HG03139 (cell line): ENCODE data around the gene NPB.

Experiments
- ATAC-seq: cut with Tn5 transposase; IDR thresholded peaks from one replicate; pipeline ENCODE4 v1.9.1; 2021; ENCODE audit not compliant: unreplicated experiment

NPB gene

DNA sequence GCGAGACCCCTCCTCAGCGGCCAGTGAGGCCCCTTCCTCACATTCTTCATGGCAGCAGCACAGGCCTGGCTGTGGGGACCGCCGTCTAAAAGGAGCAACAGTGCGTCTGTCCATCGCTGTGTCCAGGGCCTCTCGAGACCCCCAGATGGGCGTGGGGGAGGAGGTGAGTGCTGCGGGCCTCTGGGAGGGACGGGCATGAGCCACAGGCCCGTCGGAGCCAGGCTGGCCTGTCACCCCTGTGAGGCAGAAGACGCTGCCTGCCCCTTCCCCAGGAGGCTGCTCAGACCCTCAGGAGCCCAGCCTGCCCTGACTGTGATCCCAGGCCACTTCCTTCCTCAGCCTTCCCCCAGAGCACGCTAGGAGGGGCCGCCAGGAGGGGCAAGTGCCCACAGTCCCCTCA lies 37.2 kb downstream of the NPB start:
- no peak for ATAC-seq

DNA sequence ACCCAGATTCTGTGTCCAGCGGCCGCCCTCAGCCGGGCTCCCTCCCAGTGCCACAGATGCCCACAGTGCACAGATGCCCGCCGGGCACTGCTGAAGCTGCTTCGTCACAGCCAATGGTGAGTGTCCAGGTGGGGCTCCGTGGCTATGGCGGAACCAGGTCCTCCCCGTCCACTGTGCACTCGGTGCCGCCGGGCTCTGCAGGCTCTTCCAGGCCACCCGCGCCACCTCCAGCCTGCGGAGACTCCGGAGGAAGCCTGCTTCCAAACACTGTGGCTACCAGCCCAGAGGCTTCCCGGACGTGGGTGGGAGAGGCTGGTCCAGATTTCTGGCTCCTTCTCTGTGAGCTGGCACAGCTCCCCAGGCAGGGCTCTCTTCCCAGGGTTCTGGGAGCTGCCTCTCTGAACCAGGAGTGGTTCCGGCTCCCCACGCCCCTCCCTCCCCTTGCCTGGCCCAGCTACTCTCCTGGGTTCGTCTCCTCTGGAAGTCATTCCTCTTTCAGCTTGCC lies 37.9 kb downstream of the NPB start:
- ATAC-seq, result no peak

DNA sequence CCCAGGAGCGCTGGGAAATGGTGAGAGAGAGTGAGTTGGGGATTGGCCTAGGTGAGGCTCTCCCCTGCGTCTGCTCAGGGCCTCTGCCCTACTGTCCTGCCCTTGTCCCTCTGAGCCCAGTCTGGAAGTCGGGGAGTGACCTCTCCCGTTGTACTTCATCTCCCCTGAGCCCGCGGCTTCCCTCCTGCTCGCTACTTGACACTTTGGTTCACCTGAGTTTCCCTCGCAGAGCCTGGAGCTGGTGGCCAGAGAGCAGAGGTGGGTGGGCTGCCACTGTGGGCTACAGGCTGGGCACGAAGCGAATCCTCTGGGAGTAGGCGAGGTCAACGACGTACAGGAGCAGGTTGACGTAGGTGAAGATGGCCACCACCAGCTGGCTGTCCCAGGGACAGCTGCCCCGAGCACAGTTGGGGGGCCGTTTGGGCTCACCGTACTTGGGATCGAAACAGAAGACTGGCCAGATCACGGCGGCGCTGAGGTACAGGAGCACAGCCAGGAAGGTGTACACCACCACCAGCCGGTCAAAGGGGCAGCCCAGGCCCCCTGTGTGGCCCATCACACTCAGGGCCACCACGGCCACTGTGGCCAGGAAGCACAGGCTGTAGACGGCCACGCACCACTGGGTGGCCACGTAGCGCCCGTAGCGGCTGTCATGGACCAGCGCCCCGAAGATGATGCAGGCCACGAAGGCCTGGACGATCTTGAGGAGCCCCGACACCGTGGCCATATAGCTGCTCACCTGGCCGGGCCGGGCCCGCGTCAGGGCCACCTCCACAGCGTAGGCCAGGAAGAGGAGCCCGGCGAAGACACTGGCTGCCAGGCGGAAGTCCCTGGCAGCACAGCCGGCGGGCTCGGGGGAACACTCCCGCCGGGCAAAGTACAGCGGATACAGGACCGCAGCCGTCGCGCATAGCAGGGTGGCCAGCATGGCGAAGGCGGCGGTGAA lies 38.8 kb downstream of the NPB start:
- no peak for ATAC-seq

DNA sequence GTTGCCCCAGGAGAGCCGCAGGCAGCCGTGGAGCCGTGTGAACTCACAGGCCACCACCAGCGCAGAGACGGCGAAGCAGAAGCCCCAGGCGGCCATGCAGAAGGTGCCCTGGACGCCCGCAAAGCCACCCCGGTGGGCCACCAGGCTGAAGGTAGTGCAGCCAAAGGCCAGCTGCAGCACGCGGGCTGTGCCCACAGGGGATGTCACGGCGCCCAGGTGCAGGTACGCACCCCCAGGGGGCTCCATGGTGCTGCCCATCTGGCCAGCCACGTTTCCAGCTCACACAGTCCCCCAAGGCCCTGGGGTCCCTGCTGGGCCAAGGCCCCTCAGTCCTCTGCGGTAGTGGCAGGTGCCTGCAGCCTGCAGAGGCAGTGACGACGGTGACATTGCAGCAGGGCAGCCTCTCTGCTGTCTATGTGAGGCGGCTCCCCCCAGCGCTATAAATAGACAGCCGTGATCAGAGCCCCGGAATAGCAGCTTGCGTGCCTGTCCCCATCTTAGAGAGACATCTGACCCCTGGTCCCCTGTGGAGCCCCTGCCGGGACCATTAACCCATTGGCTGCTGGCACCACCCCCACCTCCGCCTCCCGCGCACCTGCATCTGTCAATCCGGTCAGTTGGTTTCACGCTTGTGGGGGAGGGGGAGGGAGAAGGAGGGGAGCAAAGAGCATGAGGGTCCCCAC lies 39.6 kb downstream of the NPB start:
- ATAC-seq, result no peak

DNA sequence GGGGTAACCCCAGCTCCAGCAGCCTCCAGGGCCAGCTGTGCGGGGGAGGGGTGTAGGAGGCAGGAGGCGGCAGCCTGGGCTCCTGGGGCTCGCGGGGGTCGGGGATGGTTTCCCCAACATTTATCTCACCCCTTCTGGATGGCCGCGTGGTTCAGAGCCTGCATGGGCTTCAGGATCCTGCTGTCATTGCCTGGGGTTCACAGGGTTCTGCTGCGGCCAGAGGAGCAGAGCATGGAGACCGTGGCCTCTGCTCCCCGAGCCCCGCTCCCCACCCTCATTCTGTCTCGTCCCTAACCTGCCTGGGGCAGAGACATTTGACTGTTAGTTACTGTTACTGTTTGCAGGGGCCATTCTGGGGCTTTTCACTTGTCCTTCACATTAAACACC lies 40.1 kb downstream of the NPB start:
- ATAC-seq, result no peak

DNA sequence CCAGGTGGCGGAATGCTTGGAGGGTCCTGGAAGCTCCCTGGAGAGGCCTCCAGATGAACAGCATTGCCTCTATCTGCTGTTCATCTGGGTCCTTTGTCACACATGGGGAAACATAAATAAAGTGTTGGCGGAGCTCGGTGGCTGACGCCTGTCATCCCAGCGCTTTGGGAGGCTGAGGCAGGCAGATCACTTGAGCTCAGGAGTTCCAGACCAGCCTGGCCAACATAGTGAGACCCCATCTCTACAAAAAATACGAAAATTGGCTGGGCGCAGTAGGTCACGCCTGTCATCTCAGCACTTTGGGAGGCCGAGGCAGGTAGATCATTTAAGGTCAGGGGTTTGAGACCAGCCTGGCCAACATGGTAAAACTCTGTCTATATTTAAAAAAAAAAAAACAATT lies 42.8 kb downstream of the NPB start:
- ATAC-seq, result no peak

DNA sequence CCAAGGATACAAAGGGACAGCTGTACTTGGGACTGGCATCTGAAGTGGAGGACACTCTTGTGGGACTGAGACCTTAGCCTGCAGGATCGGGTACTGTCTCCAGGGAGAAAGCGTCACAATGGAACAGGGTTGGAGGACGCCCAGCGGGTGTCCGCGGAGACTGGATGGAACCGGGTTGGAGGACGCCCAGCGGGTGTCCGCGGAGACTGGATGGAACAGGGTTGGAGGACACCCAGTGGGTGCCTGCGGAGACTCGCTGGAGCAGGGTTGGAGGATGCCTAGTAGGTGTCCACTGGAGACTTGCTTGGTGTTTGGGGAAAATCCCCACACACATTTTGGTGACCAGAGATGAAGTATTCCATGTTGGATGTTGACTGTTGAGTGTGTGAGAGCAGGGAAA lies 45.2 kb downstream of the NPB start, which contains the start of gene MYADML2:
Gene MYADML2, minus strand, starts transcription at position 45 of the 400 bp plus-strand sequence. CDS start 5,492 bp downstream, outside the sequence.
- no peak for ATAC-seq

DNA sequence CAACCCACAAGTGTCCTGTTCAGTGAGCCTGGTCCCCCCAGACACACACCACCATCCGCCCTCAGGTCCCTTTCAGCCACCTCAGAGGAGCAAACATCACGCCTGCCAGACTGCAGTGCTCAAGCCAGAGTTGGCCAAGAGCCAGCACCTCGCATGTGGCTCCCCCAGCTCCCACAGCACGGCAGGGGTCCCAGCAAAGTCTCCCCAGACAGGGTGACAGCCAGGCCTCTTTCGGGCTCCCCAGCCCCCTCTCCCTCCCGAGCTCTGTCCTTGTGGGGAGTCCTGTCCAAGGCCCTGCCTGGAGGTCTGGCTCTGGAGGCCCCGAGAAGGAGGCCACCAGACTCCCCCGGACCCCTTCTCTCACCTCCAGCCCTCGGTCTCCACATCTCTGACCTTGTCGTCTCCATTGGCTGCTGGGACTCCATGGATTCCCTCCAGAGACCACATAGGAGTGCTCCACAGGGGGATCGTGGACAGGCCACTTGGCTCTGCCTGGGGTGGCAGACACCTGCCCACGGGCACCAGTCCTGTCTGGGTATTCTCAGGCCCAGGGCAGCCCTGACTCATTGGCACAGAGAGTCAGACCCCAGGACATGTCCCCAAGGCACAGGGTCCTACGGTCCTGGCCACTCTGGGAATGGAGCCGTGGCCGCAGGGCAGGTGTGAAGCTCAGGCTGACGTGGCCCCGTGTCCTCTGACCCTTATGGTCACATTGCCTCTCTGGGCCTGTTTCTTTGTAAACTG lies 46.8 kb downstream of the NPB start:
- no peak for ATAC-seq

DNA sequence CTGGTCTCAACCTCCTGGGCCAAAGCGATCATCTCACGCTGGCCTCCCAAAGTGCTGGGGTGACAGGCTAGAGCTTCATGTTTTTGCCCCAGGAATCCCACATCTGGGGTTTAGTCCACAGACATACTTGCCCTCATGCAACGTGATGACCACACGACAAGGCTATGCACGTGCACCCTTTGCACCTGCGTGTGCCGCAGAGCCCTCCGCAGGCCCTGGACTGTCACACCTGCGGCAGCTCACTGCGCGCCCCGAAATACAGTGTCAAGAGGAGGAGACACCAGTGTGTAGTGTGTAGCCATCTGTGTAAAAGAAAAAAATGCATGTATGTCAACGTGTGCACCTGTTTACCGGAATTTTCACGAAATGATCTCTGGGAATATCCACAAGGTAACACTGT lies 48.5 kb downstream of the NPB start:
- ATAC-seq, result no peak

DNA sequence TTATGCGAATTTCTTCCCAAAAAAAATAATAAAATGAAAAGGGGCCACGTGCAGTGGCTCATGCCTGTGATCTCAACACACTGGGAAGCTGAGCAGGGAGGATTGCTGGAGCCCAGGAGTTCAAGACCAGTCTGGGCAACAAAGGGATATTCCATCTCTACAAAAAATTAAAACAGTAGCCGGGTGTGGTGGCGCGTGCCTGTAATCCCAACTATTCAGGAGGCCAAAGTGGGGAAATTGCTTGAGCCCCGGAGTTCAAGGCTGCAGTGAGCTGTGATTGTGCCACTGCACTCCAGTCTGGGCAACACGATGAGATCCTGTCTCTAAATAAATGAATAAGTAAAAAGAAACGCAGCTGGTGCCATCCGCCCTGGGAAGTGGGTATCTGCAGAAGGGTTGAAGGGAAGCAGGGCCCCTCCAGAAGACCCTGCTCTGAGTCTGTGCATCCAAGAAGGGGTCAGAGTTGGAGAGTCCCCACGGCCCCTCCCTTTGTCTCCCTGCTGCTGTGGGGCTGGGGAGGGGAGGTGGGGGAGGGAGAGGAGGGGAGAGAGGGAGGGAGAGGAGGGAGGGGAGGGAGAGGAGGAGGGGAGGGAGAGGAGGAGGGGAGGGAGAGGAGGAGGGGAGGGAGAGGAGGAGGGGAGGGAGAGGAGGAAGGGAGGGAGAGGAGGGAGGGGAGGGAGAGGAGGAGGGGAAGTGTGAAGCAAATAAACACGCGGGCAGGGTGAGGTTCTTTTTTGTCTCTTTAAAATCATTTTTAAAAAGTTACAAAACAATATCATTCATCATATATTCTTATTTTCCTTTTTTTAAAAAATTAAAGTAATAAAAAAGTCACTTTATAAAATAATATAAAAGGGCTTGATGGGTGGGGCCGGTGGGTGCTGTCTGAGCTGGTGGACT lies 50.0 kb downstream of the NPB start:
- ATAC-seq, result no peak
